HCT116 (cell line): ENCODE measurements around the gene LRRC74A. TPM values are rescaled to one million over a fixed set of nuclear protein-coding genes. Genes with fewer than 3 reads are reported as not detected.

ENCODE experiments used
- ATAC-seq: fragments of 200-7000 bp; cut with Tn5 transposase; 2 replicates; pipeline ENCODE4 v1.9.1; 2020; ENCODE audit warnings: mild to moderate bottlenecking, moderate library complexity
- BruUV-seq: library from RNA; stranded (reverse); fragments of 400-500 nt; replicated peaks from 2 replicates; lab custom pipeline; 2021; lab: Mats Ljungman, UMichigan
- CTCF ChIA-PET: fragments of 300-600 bp; sonication (Branson Sonifier 250); formaldehyde crosslinking; loops from one replicate; lab custom pipeline; 2021; ENCODE audit warnings: antibody characterized with exemption; lab: Charles Lee
- POLR2A ChIA-PET: fragments of 300-600, 350-600 bp; sonication (Branson Sonifier 250); formaldehyde crosslinking; loops from one replicate; lab custom pipeline; 2021; ENCODE audit warnings: antibody characterized with exemption; lab: Charles Lee
- RAD21 ChIA-PET, 2 experiments: fragments of 300-600 bp; sonication (Branson Sonifier 250); formaldehyde crosslinking; loops; one replicate each; lab custom pipeline; 2023; ENCODE audit warnings: low total read pairs in 2 of 2; ENCODE audit not compliant: uncharacterized antibody in 2 of 2, unreplicated experiment in 2 of 2, low non-redundant PET in 1 of 2; lab: Charles Lee
- DNase-seq: peaks from one replicate; pipeline ENCODE4 v3.0.0-alpha.2; 2010; ENCODE audit warnings: low read depth, low spot score
- H2AFZ ChIP-seq: fragments of 200-600 bp; shearing (Covaris generic), sonication (generic); 2 replicates; pipeline ENCODE4 v1.6.1; 2017; ENCODE audit warnings: low read depth, mixed run types, mixed read lengths, antibody characterized with exemption, low read length; ENCODE audit not compliant: poor library complexity, severe bottlenecking
- H3K27ac ChIP-seq: 2 replicates; pipeline ENCODE4 v1.5.1; 2012; ENCODE audit warnings: low read depth, low read length
- H3K27me3 ChIP-seq: fragments of 200-600 bp; sonication (generic); 2 replicates; pipeline ENCODE4 v1.6.1; 2016; ENCODE audit warnings: mixed run types, low read length, mixed read lengths; ENCODE audit not compliant: insufficient read depth
- H3K36me3 ChIP-seq, 2 experiments: fragments of 200-500 bp in 1 of 2; fragments of 200-600 bp in 1 of 2; sonication (Bioruptor generic) in 1 of 2; sonication (generic) in 1 of 2; 2 replicates each; pipeline versions ENCODE4 v1.5.1 to v1.6.1; 2014 to 2016; ENCODE audit warnings: low read length in 2 of 2, inconsistent platforms in 1 of 2, mixed read lengths in 1 of 2, mixed run types in 1 of 2; ENCODE audit not compliant: insufficient read depth in 2 of 2, control insufficient read depth in 1 of 2
- H3K4me1 ChIP-seq, 2 experiments: fragments of 200-600 bp in 1 of 2; sonication (generic) in 1 of 2; 2 replicates each; pipeline versions ENCODE4 v1.5.1 to v1.6.1; 2012 to 2017; ENCODE audit warnings: low read length in 2 of 2, inconsistent platforms in 1 of 2, mild to moderate bottlenecking in 1 of 2, mixed read lengths in 1 of 2, mixed run types in 1 of 2, moderate library complexity in 1 of 2; ENCODE audit not compliant: insufficient read depth in 2 of 2, control insufficient read depth in 1 of 2
- H3K4me2 ChIP-seq: fragments of 200-600 bp; sonication (generic); 2 replicates; pipeline ENCODE4 v1.6.1; 2017; ENCODE audit warnings: mixed run types, low read length, mixed read lengths
- H3K4me3 ChIP-seq, 2 experiments: fragments of 200-600 bp in 1 of 2; sonication (generic) in 1 of 2; replicated peaks in 1 of 2; 2 replicates each; pipeline ENCODE4 v1.5.1; 2011 to 2016; ENCODE audit warnings: low read length in 2 of 2, control low read depth in 1 of 2, low read depth in 1 of 2, mild to moderate bottlenecking in 1 of 2, mixed read lengths in 1 of 2, mixed run types in 1 of 2
- H3K79me2 ChIP-seq: fragments of 200-600 bp; sonication (generic); 2 replicates; pipeline ENCODE4 v1.6.1; 2017; ENCODE audit warnings: mild to moderate bottlenecking, mixed run types, low read length, moderate library complexity, mixed read lengths; ENCODE audit not compliant: insufficient read depth
- H3K9ac ChIP-seq: fragments of 200-600 bp; sonication (generic); 2 replicates; pipeline ENCODE4 v1.6.1; 2016; ENCODE audit warnings: low read length, mixed read lengths
- H3K9me2 ChIP-seq: fragments of 200-600 bp; sonication (generic), shearing (Covaris generic); 2 replicates; pipeline ENCODE4 v1.6.1; 2017; ENCODE audit warnings: mixed run types, mild to moderate bottlenecking, moderate library complexity; ENCODE audit not compliant: insufficient read depth
- H3K9me3 ChIP-seq, 2 experiments: fragments of 200-500 bp in 1 of 2; fragments of 200-600 bp in 1 of 2; sonication (Bioruptor generic) in 1 of 2; sonication (generic) in 1 of 2; 2 replicates each; pipeline ENCODE4 v1.6.1; 2014 to 2017; ENCODE audit warnings: low read length in 2 of 2, mixed read lengths in 2 of 2, inconsistent platforms in 1 of 2, low read depth in 1 of 2, mild to moderate bottlenecking in 1 of 2, mixed run types in 1 of 2, moderate library complexity in 1 of 2; ENCODE audit not compliant: control insufficient read depth in 1 of 2, insufficient read depth in 1 of 2
- H4K20me1 ChIP-seq: fragments of 200-600 bp; sonication (generic), shearing (Covaris generic); 2 replicates; pipeline ENCODE4 v1.6.1; 2017; ENCODE audit warnings: mixed run types, mild to moderate bottlenecking, moderate library complexity; ENCODE audit not compliant: insufficient read depth
- CBX3 ChIP-seq: IDR thresholded peaks from 2 replicates; pipeline ENCODE4 v1.6.1; 2012; ENCODE audit warnings: low read depth
- CEBPB ChIP-seq: IDR thresholded peaks from 2 replicates; pipeline ENCODE4 v1.6.1; 2012; ENCODE audit warnings: low read depth
- CTCF ChIP-seq, 3 experiments: fragments of 200-600 bp in 1 of 3; sonication (generic) in 1 of 3; IDR thresholded peaks in 2 of 3; conservative IDR thresholded peaks in 1 of 3; 2 replicates each; pipeline ENCODE4 v1.5.1; 2012 to 2017; ENCODE audit warnings: low read depth in 2 of 3, low read length in 2 of 3, antibody characterized with exemption in 1 of 3, borderline replicate concordance in 1 of 3, control low read depth in 1 of 3, mild to moderate bottlenecking in 1 of 3, mixed read lengths in 1 of 3, mixed run types in 1 of 3, moderate library complexity in 1 of 3; ENCODE audit not compliant: insufficient read depth in 1 of 3
- ELF1 ChIP-seq: IDR thresholded peaks from 2 replicates; pipeline ENCODE4 v1.6.1; 2012; ENCODE audit warnings: low read depth, borderline replicate concordance
- EZH2 ChIP-seq: fragments of 200-600 bp; sonication (generic); IDR thresholded peaks from 2 replicates; pipeline ENCODE4 v1.6.1; 2017; ENCODE audit warnings: antibody characterized with exemption, mixed run types
- EZH2phosphoT487 ChIP-seq: fragments of 200-600 bp; IDR thresholded peaks from 2 replicates; pipeline ENCODE4 v1.6.1; 2018; ENCODE audit warnings: antibody characterized with exemption, borderline replicate concordance
- FOSL1 ChIP-seq: IDR thresholded peaks from 2 replicates; pipeline ENCODE4 v1.6.1; 2012; ENCODE audit warnings: low read depth
- JUND ChIP-seq: IDR thresholded peaks from 2 replicates; pipeline ENCODE4 v1.6.1; 2012
- MAX ChIP-seq: IDR thresholded peaks from 2 replicates; pipeline ENCODE4 v1.6.1; 2012
- POLR2A ChIP-seq: IDR thresholded peaks from 2 replicates; pipeline ENCODE4 v1.7.0; 2011; ENCODE audit warnings: borderline replicate concordance; ENCODE audit not compliant: insufficient read depth, insufficient read length; ENCODE audit errors: extremely low read depth
- SRF ChIP-seq: IDR thresholded peaks from 2 replicates; pipeline ENCODE4 v1.6.1; 2012; ENCODE audit warnings: low read depth
- TCF7L2 ChIP-seq: IDR thresholded peaks from 2 replicates; pipeline ENCODE4 v1.7.0; 2011; ENCODE audit warnings: borderline replicate concordance, inconsistent platforms; ENCODE audit not compliant: insufficient read depth, insufficient read length; ENCODE audit errors: extremely low read depth
- ZFX ChIP-seq: fragments of 450-650 bp; IDR thresholded peaks from 2 replicates; pipeline ENCODE4 v1.6.1; 2017
- intact Hi-C: fragments of 100-400 bp; cut with micrococcal nuclease; formaldehyde crosslinking; loops from 2 replicates; pipeline ENCODE4 v1.10.0; 2022
- total RNA-seq: library from RNA; stranded (reverse); gene quantifications from one replicate; pipeline ENCODE4 v1.2.1, GENCODE V29; 2021; ENCODE audit not compliant: unreplicated experiment

Gene LRRC74A
- total RNA-seq, 1 experiment from 2014 or later, result not detected

- POLR2A ChIA-PET, result no interaction called here
- Histone ChIP-seq H3K4me2 (no peak overlapping the region), H3K36me3 (peaks cover 12 to 24% of the 10 kb centered on the region in 2 experiments; a peak in 3 of 4 replicates)
- no peak for DNase-seq
- no peak for TF ChIP-seq EZH2
- TF ChIP-seq CBX3, result no peak
- TF ChIP-seq ELF1, result no peak
- TF ChIP-seq ZFX, result no peak
- no peak for TF ChIP-seq CEBPB
- TF ChIP-seq TCF7L2, result no peak
- TF ChIP-seq FOSL1, result no peak
- TF ChIP-seq EZH2phosphoT487, result no peak
- TF ChIP-seq, all 23 proteins: peak for 0
- intact Hi-C loops, result no loop called here
- Histone ChIP-seq H3K9me3 (no peaks in the 10 kb centered on the region), H3K27ac (no peak overlapping the region), H3K4me1 (peaks cover 0 to 5% of the 10 kb centered on the region in 2 experiments; a peak in 2 of 4 replicates), H3K27me3 (no peaks in the 10 kb centered on the region), H4K20me1 (no peaks in the 10 kb centered on the region), H2AFZ (no peak overlapping the region), H3K9ac (no peak overlapping the region), H3K9me2 (no peaks in the 10 kb centered on the region), H3K79me2 (no peaks in the 10 kb centered on the region), H3K4me3 (no peak overlapping the region)
- no TSS peak for BruUV-seq
- no peak for ATAC-seq
- CTCF ChIA-PET, result no interaction called here
- RAD21 ChIA-PET, result no interaction called here
Observed at GRCh38 chr14:76793324-76793723, 32.9 kb upstream of the LRRC74A start.

DNA sequence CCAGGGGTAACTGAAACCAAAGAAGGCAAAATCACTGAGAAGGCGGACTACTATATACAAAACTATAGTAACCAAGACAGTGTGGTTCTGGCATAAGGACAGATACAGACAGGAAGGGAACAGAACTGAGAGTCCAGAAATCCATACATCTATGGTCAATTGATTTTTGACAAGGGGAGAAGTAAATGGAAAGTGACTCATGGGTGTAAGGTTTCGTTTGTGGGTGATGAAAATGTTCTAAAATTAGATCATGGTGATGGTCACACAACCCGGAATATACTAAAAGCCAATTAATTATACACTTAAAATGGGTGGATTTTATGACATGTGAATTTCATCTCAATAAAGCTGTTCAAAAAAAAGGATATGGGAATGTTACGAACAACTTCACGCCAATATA lies 32.3 kb upstream of the LRRC74A start:
- Histone ChIP-seq H3K4me3 (no peak overlapping the region), H3K4me2 (no peak overlapping the region), H3K27me3 (no peaks in the 10 kb centered on the region), H3K36me3 (peaks cover 10 to 18% of the 10 kb centered on the region in 2 experiments; a peak in 3 of 4 replicates), H3K79me2 (no peaks in the 10 kb centered on the region), H3K27ac (no peak overlapping the region), H2AFZ (no peak overlapping the region), H3K4me1 (peaks cover 0 to 5% of the 10 kb centered on the region in 2 experiments; a peak in 2 of 4 replicates), H4K20me1 (no peaks in the 10 kb centered on the region), H3K9ac (no peak overlapping the region), H3K9me3 (no peaks in the 10 kb centered on the region), H3K9me2 (no peaks in the 10 kb centered on the region)
- CTCF ChIA-PET, result no interaction called here
- TF ChIP-seq CTCF (IDR thresholded peaks at IDR 0.05 in 2 of 3, conservative IDR thresholded peaks at IDR 0.05 in 1 of 3; ENCODE audit: borderline replicate concordance in 1 of 3, insufficient read depth in 1 of 3, low read depth in 2 of 3, low read length in 2 of 3) (no peak), MAX (no peak), ZFX (no peak), POLR2A (no peak), JUND (no peak), SRF (no peak), TCF7L2 (no peak)
- intact Hi-C loops, result no loop called here
- ATAC-seq (no peak), DNase-seq (no peak)
- POLR2A ChIA-PET, result no interaction called here
- BruUV-seq, result no TSS peak
- RAD21 ChIA-PET, result no interaction called here
